KMS-11 (cell line): ENCODE results near the gene POLR2C.

ENCODE experiments used
- H2AFZ ChIP-seq: fragments of 200-600 bp; sonication (generic); 2 replicates; pipeline ENCODE4 v1.6.1; 2016; ENCODE audit warnings: antibody characterized with exemption, mixed run types, low read depth
- H3K27ac ChIP-seq: fragments of 200-600 bp; sonication (generic); 2 replicates; pipeline ENCODE4 v1.6.1; 2016; ENCODE audit warnings: mild to moderate bottlenecking, mixed run types
- H3K27me3 ChIP-seq: fragments of 200-600 bp; sonication (generic); 2 replicates; pipeline ENCODE4 v1.6.1; 2017; ENCODE audit warnings: mild to moderate bottlenecking, low read depth, mixed run types, moderate library complexity; ENCODE audit not compliant: insufficient read depth
- H3K36me3 ChIP-seq: fragments of 200-600 bp; sonication (generic); 2 replicates; pipeline ENCODE4 v1.6.1; 2017; ENCODE audit warnings: mild to moderate bottlenecking, mixed run types; ENCODE audit not compliant: insufficient read depth
- H3K4me1 ChIP-seq: fragments of 200-600 bp; sonication (generic); 2 replicates; pipeline ENCODE4 v1.6.1; 2016; ENCODE audit warnings: mild to moderate bottlenecking, low read depth, mixed run types; ENCODE audit not compliant: poor library complexity, severe bottlenecking
- H3K4me2 ChIP-seq: fragments of 200-600 bp; sonication (generic); 2 replicates; pipeline ENCODE4 v1.7.0; 2016; ENCODE audit warnings: mild to moderate bottlenecking, mixed run types
- H3K4me3 ChIP-seq: fragments of 200-600 bp; sonication (generic); IDR thresholded peaks from 2 replicates; pipeline ENCODE4 v1.6.1; 2017; ENCODE audit warnings: low read depth, low read length, mixed read lengths; ENCODE audit not compliant: insufficient read depth
- H3K79me2 ChIP-seq: fragments of 200-600 bp; sonication (generic); 2 replicates; pipeline ENCODE4 v1.6.1; 2016; ENCODE audit warnings: low read depth, mixed run types; ENCODE audit not compliant: insufficient read depth
- H3K9ac ChIP-seq: fragments of 200-600 bp; sonication (generic); 2 replicates; pipeline ENCODE4 v1.6.1; 2016; ENCODE audit warnings: mild to moderate bottlenecking, mixed run types
- H4K20me1 ChIP-seq: fragments of 200-600 bp; sonication (generic); 2 replicates; pipeline ENCODE4 v1.6.1; 2016; ENCODE audit warnings: mild to moderate bottlenecking, mixed run types; ENCODE audit not compliant: insufficient read depth
- TF ChIP-seq, protein P1 (sequence below): fragments of 200-600 bp; sonication (generic); conservative IDR thresholded peaks from 2 replicates; pipeline ENCODE4 v1.6.1; 2017; ENCODE audit warnings: low read depth, mild to moderate bottlenecking, antibody characterized with exemption, low read length, moderate library complexity, mixed read lengths

The POLR2C gene

DNA sequence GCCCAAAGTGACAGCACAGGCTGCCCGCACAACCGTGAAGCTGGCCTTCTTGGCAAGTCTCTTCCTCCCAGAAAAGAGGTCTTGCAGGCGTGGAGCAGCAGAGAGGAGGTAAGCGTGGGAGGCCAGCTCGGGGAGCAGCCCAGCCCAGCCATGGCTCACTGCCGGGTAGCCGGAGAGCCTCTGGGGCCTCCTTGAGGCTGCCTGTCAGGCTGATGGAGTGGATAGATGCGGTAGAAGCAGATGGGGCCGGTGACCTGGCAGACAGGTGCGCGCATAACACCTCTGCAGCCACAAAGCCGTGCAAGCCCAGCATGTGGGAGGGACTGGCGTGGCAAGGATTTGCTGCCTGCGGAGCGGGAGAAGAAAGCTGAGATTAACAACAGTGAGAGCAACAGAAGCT lies 40.9 kb downstream of the POLR2C start:
- H3K27me3 ChIP-seq, result no peaks in the 10 kb centered on the region
- H3K4me1 ChIP-seq, result no peaks in the 10 kb centered on the region
- no peak overlapping the region for H3K27ac ChIP-seq
- no peak overlapping the region for H2AFZ ChIP-seq
- H3K9ac ChIP-seq, result no peak overlapping the region
- no peaks in the 10 kb centered on the region for H3K79me2 ChIP-seq
- TF ChIP-seq, protein P1, sequence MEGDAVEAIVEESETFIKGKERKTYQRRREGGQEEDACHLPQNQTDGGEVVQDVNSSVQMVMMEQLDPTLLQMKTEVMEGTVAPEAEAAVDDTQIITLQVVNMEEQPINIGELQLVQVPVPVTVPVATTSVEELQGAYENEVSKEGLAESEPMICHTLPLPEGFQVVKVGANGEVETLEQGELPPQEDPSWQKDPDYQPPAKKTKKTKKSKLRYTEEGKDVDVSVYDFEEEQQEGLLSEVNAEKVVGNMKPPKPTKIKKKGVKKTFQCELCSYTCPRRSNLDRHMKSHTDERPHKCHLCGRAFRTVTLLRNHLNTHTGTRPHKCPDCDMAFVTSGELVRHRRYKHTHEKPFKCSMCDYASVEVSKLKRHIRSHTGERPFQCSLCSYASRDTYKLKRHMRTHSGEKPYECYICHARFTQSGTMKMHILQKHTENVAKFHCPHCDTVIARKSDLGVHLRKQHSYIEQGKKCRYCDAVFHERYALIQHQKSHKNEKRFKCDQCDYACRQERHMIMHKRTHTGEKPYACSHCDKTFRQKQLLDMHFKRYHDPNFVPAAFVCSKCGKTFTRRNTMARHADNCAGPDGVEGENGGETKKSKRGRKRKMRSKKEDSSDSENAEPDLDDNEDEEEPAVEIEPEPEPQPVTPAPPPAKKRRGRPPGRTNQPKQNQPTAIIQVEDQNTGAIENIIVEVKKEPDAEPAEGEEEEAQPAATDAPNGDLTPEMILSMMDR, result no peak
- no peak overlapping the region for H3K4me2 ChIP-seq
- no peaks in the 10 kb centered on the region for H4K20me1 ChIP-seq
- no peaks in the 10 kb centered on the region for H3K36me3 ChIP-seq
- no peak overlapping the region for H3K4me3 ChIP-seq

DNA sequence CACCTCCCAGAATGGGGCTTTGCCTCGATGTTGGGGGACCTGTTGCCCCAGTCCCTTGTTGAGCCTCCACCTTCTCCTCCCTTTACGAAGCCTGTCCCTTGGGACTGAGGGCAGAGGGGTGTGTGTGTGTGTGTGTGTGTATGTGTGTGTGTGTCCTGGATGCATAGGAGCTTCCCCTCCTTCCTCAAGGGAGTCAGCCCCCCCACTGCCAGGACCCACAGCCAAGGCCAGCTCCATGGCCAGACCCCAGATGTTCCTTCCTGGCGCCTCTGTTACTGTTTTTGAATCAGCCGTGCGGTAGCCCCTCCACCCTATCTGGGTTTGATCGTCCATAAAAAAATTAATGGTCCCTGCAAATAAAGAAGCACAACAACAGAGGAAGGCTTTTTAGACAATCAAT lies 41.5 kb downstream of the POLR2C start:
- Histone ChIP-seq H3K4me1 (no peaks in the 10 kb centered on the region), H3K4me2 (no peak overlapping the region), H3K9ac (no peak overlapping the region)

DNA sequence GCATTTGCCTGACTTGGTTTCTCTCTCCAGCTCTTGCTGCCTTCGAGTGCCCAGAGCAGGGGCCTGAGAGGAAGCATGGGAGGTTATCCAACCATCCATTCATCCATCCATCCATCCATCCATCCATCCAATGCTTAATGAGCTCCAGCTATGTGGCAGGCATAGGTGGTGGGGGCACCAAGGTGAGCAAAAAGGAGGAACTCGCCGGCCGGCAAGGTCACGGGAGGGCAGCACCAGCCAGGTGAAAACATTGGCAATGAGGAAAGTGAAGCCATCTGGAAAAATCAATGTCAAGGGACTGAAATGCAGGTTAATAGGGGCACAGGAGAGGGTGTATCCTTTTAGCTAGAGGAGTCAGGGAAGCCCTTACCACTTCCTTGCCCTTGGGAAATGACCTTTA lies 42.0 kb downstream of the POLR2C start:
- Histone ChIP-seq H3K36me3 (no peaks in the 10 kb centered on the region), H3K27me3 (no peaks in the 10 kb centered on the region), H3K27ac (no peak overlapping the region), H3K4me2 (no peak overlapping the region), H3K4me1 (no peaks in the 10 kb centered on the region), H2AFZ (no peak overlapping the region), H3K79me2 (no peaks in the 10 kb centered on the region), H4K20me1 (no peaks in the 10 kb centered on the region), H3K9ac (no peak overlapping the region), H3K4me3 (no peak overlapping the region)
- TF ChIP-seq, protein P1, result no peak

More for the DNA sequence above, 41.5 kb downstream of the POLR2C start:
- no peak overlapping the region for H3K27ac ChIP-seq
- H3K27me3 ChIP-seq, result no peaks in the 10 kb centered on the region
- no peak overlapping the region for H2AFZ ChIP-seq
- TF ChIP-seq, protein P1, result no peak
- H3K79me2 ChIP-seq, result no peaks in the 10 kb centered on the region
- no peak overlapping the region for H3K4me3 ChIP-seq
- H4K20me1 ChIP-seq, result no peaks in the 10 kb centered on the region
- no peaks in the 10 kb centered on the region for H3K36me3 ChIP-seq

DNA sequence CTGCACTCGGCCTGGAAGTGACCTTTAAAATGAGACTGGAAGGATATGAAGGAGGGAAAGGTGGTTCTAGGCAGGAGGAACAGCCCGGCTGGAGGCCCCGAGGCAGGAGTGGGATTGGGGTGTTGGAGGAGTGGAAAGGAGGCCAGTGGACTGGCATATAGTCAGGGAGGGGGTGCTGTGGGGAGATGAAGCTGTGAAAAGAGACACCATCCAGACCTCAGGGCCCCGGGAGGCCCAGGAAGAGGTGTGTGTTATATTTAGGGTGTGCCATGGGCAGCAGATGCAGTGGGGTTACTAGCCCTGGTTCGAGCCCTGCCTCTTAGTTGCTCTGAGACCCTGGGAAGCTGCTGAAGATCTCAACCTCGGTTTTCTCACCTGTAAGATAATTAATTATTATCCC lies 42.7 kb downstream of the POLR2C start:
- H3K27ac ChIP-seq, result no peak overlapping the region
- H3K4me1 ChIP-seq, result no peaks in the 10 kb centered on the region
- no peaks in the 10 kb centered on the region for H3K79me2 ChIP-seq
- H4K20me1 ChIP-seq, result no peaks in the 10 kb centered on the region
- no peaks in the 10 kb centered on the region for H3K36me3 ChIP-seq
- no peak overlapping the region for H3K4me2 ChIP-seq
- TF ChIP-seq, protein P1, result no peak
- H3K9ac ChIP-seq, result no peak overlapping the region
- no peak overlapping the region for H2AFZ ChIP-seq
- H3K27me3 ChIP-seq, result no peaks in the 10 kb centered on the region
- no peak overlapping the region for H3K4me3 ChIP-seq
